ENCODE measurements around the gene MAP2K2. TPM values are rescaled to one million over a fixed set of nuclear protein-coding genes. Genes with fewer than 3 reads are reported as not detected.
"Not testable (repeated sequence)": the region's sequence is repeated elsewhere in the genome, so short reads cannot be mapped to it uniquely, and the experiment has no call there.

The MAP2K2 gene
- total RNA-seq (220 and 240 TPM in 2 replicates), polyA plus RNA-seq (217 and 219 TPM in 2 replicates)

- Histone ChIP-seq H3K27ac (peak within 1 kb of the TSS; percentile 84), H3K9me3 (ENCODE audit: low read depth) (no peaks in the 10 kb centered on the region), H3K27me3 (no peaks in the 10 kb centered on the region), H3K36me3 (peaks cover 3% of the 10 kb centered on the region), H3K4me3 (peak within 1 kb of the TSS; percentile 100), H3K4me1 (ENCODE audit: low read depth) (peaks cover 6% of the 10 kb centered on the region)
- DNase-seq (ENCODE audit: low read depth in 1 of 2, low spot score in 1 of 2), result peak; percentile 94 to 96
- no peak for TF ChIP-seq CTCF (IDR thresholded peaks at IDR 0.05; ENCODE audit: low read depth, low read length)
Observed at GRCh38 chr19:4123615-4124568, at the start of gene MAP2K2. Gene MAP2K2, minus strand, starts transcription at chr19:4124122. Its CDS starts 247 bp downstream, at chr19:4123875.

- H3K36me3 ChIP-seq, result no peaks in the 10 kb centered on the region
- peaks cover 26% of the 10 kb centered on the region for H3K27me3 ChIP-seq
- no peak overlapping the region for H3K27ac ChIP-seq
- DNase-seq (ENCODE audit: low read depth in 1 of 2, low spot score in 1 of 2), result peak; percentile 52 to 89
- no peak overlapping the region for H3K4me3 ChIP-seq
- no peaks in the 10 kb centered on the region for H3K4me1 ChIP-seq (ENCODE audit: low read depth)
- no peaks in the 10 kb centered on the region for H3K9me3 ChIP-seq (ENCODE audit: low read depth)
- TF ChIP-seq CTCF (IDR thresholded peaks at IDR 0.05; ENCODE audit: low read depth, low read length), result no peak
Observed at GRCh38 chr19:4172861-4173473, 49.0 kb upstream of the MAP2K2 start.

- Histone ChIP-seq H3K9me3 (ENCODE audit: low read depth) (no peaks in the 10 kb centered on the region), H3K27me3 (peaks cover 26% of the 10 kb centered on the region), H3K4me3 (no peak overlapping the region), H3K4me1 (ENCODE audit: low read depth) (no peaks in the 10 kb centered on the region), H3K36me3 (no peaks in the 10 kb centered on the region), H3K27ac (no peak overlapping the region)
- DNase-seq (ENCODE audit: low read depth in 1 of 2, low spot score in 1 of 2), result no peak
- TF ChIP-seq CTCF (IDR thresholded peaks at IDR 0.05; ENCODE audit: low read depth, low read length), result no peak
Observed at GRCh38 chr19:4171676-4172075, 47.8 kb upstream of the MAP2K2 start.

- DNase-seq (ENCODE audit: low read depth in 1 of 2, low spot score in 1 of 2), result no peak
- peaks cover 19% of the 10 kb centered on the region for H3K27me3 ChIP-seq
- TF ChIP-seq CTCF (IDR thresholded peaks at IDR 0.05; ENCODE audit: low read depth, low read length), result no peak
- no peaks in the 10 kb centered on the region for H3K4me1 ChIP-seq (ENCODE audit: low read depth)
- H3K27ac ChIP-seq, result no peak overlapping the region
- no peaks in the 10 kb centered on the region for H3K9me3 ChIP-seq (ENCODE audit: low read depth)
- H3K4me3 ChIP-seq, result no peak overlapping the region
- no peaks in the 10 kb centered on the region for H3K36me3 ChIP-seq
Observed at GRCh38 chr19:4164262-4164661, 40.3 kb upstream of the MAP2K2 start.

GRCh38 chr19:4161415-4162077 lies 37.6 kb upstream of the MAP2K2 start:
- DNase-seq (ENCODE audit: low read depth in 1 of 2, low spot score in 1 of 2), result no peak
- TF ChIP-seq CTCF (IDR thresholded peaks at IDR 0.05; ENCODE audit: low read depth, low read length), result no peak

GRCh38 chr19:4157971-4158370 lies 34.0 kb upstream of the MAP2K2 start:
- H3K27ac ChIP-seq; H3K4me1 ChIP-seq (ENCODE audit: low read depth); H3K4me3 ChIP-seq; H3K36me3 ChIP-seq; H3K27me3 ChIP-seq; DNase-seq (ENCODE audit: low read depth in 1 of 2, low spot score in 1 of 2); H3K9me3 ChIP-seq (ENCODE audit: low read depth): not testable (repeated sequence)

More at GRCh38 chr19:4161415-4162077, 37.6 kb upstream of the MAP2K2 start:
- no peak overlapping the region for H3K4me3 ChIP-seq
- no peak overlapping the region for H3K27ac ChIP-seq
- H3K36me3 ChIP-seq, result no peaks in the 10 kb centered on the region
- H3K4me1 ChIP-seq (ENCODE audit: low read depth), result no peaks in the 10 kb centered on the region
- peaks cover 11% of the 10 kb centered on the region for H3K27me3 ChIP-seq
- H3K9me3 ChIP-seq (ENCODE audit: low read depth), result no peaks in the 10 kb centered on the region

Measured in cardiac muscle cell (in vitro differentiated cells and primary cell).